ENCODE results near the gene EID1.

Gene EID1

GRCh38 chr15:48893311-48893710 lies 15.4 kb downstream of the EID1 start:
- Histone ChIP-seq H3K4me3 (ENCODE audit: low read length) (no peak overlapping the region), H3K27me3 (replicated peaks; ENCODE audit: insufficient read depth, low read length) (no peaks in the 10 kb centered on the region), H3K36me3 (replicated peaks; ENCODE audit: insufficient read depth, low read length) (no peaks in the 10 kb centered on the region), H3K4me2 (ENCODE audit: low read depth, low read length) (no peak overlapping the region), H2AFZ (ENCODE audit: low read length) (no peak overlapping the region), H3K27ac (ENCODE audit: low read length) (no peak overlapping the region), H3K9ac (ENCODE audit: low read length) (no peak overlapping the region), H3F3A (ENCODE audit: insufficient read depth, low read length) (no peaks in the 10 kb centered on the region), H4K20me1 (ENCODE audit: insufficient read depth, low read length) (no peaks in the 10 kb centered on the region), H3K79me2 (ENCODE audit: low read length) (no peaks in the 10 kb centered on the region), H3K4me1 (ENCODE audit: low read length) (no peaks in the 10 kb centered on the region), H3K9me3 (replicated peaks; ENCODE audit: insufficient read depth, low read length) (no peaks in the 10 kb centered on the region), H3K9me2 (replicated peaks; ENCODE audit: insufficient read depth, low read length) (no peaks in the 10 kb centered on the region)
- TF ChIP-seq EZH2 (optimal IDR thresholded peaks at IDR 0.05; ENCODE audit: low read depth, low read length) (no peak), CTCF (IDR thresholded peaks at IDR 0.05; ENCODE audit: low read length) (no peak), EZH2phosphoT487 (IDR thresholded peaks at IDR 0.05; ENCODE audit: low read length) (no peak)
- DNase-seq: no peak

GRCh38 chr15:48896869-48897814 lies 19.2 kb downstream of the EID1 start:
- H4K20me1 ChIP-seq (ENCODE audit: insufficient read depth, low read length): no peaks in the 10 kb centered on the region
- no peaks in the 10 kb centered on the region for H3K27me3 ChIP-seq (replicated peaks; ENCODE audit: insufficient read depth, low read length)
- no peak overlapping the region for H2AFZ ChIP-seq (ENCODE audit: low read length)
- no peak for DNase-seq
- H3K27ac ChIP-seq (ENCODE audit: low read length): no peak overlapping the region
- no peaks in the 10 kb centered on the region for H3F3A ChIP-seq (ENCODE audit: insufficient read depth, low read length)
- no peak overlapping the region for H3K9ac ChIP-seq (ENCODE audit: low read length)
- H3K79me2 ChIP-seq (ENCODE audit: low read length): no peaks in the 10 kb centered on the region
- no peaks in the 10 kb centered on the region for H3K9me2 ChIP-seq (replicated peaks; ENCODE audit: insufficient read depth, low read length)
- H3K36me3 ChIP-seq (replicated peaks; ENCODE audit: insufficient read depth, low read length): no peaks in the 10 kb centered on the region
- no peaks in the 10 kb centered on the region for H3K9me3 ChIP-seq (replicated peaks; ENCODE audit: insufficient read depth, low read length)
- no peak overlapping the region for H3K4me2 ChIP-seq (ENCODE audit: low read depth, low read length)
- H3K4me1 ChIP-seq (ENCODE audit: low read length): no peaks in the 10 kb centered on the region
- H3K4me3 ChIP-seq (ENCODE audit: low read length): no peak overlapping the region
- TF ChIP-seq EZH2 (optimal IDR thresholded peaks at IDR 0.05; ENCODE audit: low read depth, low read length) (no peak), EZH2phosphoT487 (IDR thresholded peaks at IDR 0.05; ENCODE audit: low read length) (no peak), CTCF (IDR thresholded peaks at IDR 0.05; ENCODE audit: low read length) (no peak)

- Histone ChIP-seq H3K4me3 (ENCODE audit: low read length) (no peak overlapping the region), H3K4me2 (ENCODE audit: low read depth, low read length) (no peak overlapping the region), H3K4me1 (ENCODE audit: low read length) (no peaks in the 10 kb centered on the region), H3K27me3 (replicated peaks; ENCODE audit: insufficient read depth, low read length) (no peaks in the 10 kb centered on the region), H3K36me3 (replicated peaks; ENCODE audit: insufficient read depth, low read length) (no peaks in the 10 kb centered on the region), H4K20me1 (ENCODE audit: insufficient read depth, low read length) (no peaks in the 10 kb centered on the region), H2AFZ (ENCODE audit: low read length) (no peak overlapping the region), H3K9ac (ENCODE audit: low read length) (no peak overlapping the region), H3K27ac (ENCODE audit: low read length) (no peak overlapping the region), H3F3A (ENCODE audit: insufficient read depth, low read length) (no peaks in the 10 kb centered on the region), H3K9me3 (replicated peaks; ENCODE audit: insufficient read depth, low read length) (no peaks in the 10 kb centered on the region), H3K9me2 (replicated peaks; ENCODE audit: insufficient read depth, low read length) (no peaks in the 10 kb centered on the region), H3K79me2 (ENCODE audit: low read length) (no peaks in the 10 kb centered on the region)
- DNase-seq: no peak
- no peak for TF ChIP-seq CTCF (IDR thresholded peaks at IDR 0.05; ENCODE audit: low read length)
- no peak for TF ChIP-seq EZH2phosphoT487 (IDR thresholded peaks at IDR 0.05; ENCODE audit: low read length)
- TF ChIP-seq EZH2 (optimal IDR thresholded peaks at IDR 0.05; ENCODE audit: low read depth, low read length): no peak
Measured at GRCh38 chr15:48898032-48898431, 20.1 kb downstream of the EID1 start.

Measured in MM.1S (cell line).